Activated CD4-positive, alpha-beta T cell treated with anti-CD3 and anti-CD28 coated beads, Interleukin-2, Interleukin-6, amounts not matched to agents 100 ng/mL and 50 ng/mL, durations not matched to agents 16 hours and 8 hours (primary cell): Measurements from ENCODE around the gene FAM72A.

Experiments
- DNase-seq: peaks from one replicate; pipeline ENCODE4 v3.0.0-alpha.2; 2020

Gene FAM72A

GRCh38 chr1:206145771-206146290 lies 56.8 kb downstream of the FAM72A start:
- DNase-seq = no peak

GRCh38 chr1:206144605-206145004 lies 58.0 kb downstream of the FAM72A start:
- no peak for DNase-seq

GRCh38 chr1:206143537-206144172 lies 59.0 kb downstream of the FAM72A start:
- no peak for DNase-seq

- no peak for DNase-seq
These were observed 59.9 kb downstream of the FAM72A start for GRCh38 chr1:206142770-206143169.

GRCh38 chr1:206142011-206142410 lies 60.6 kb downstream of the FAM72A start:
- DNase-seq = no peak

DNA sequence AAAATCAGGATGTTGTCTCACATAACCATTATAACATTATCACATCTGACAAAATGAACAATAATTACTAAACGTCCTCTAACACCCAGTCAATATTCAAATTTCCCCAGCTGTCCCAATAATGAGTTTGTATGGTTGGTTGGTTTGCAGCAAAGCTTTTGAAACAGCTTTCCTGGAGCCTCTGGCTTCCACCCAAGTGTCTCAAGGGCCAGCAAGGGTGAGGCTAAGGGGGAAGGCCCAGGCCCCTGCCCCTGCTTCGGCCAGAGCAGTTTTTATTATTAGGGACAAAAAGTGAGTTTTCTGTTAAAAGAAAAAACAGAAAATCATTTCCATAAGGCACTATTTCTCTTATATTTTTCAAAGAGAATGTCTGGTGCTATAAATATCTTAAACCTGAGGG lies 66.4 kb downstream of the FAM72A start:
- no peak for DNase-seq
